WTC11 (cell line): ENCODE data around the gene CBFA2T3.

Experiments
- ATF2 ChIP-seq: sonication (generic); formaldehyde crosslinking; IDR thresholded peaks from 2 replicates; pipeline ENCODE4 v1.8.1; 2022; ENCODE audit warnings: low read depth, missing genetic modification reagents, borderline replicate concordance
- FOXJ3 ChIP-seq: sonication (generic); formaldehyde crosslinking; IDR thresholded peaks from 2 replicates; pipeline ENCODE4 v1.9.0; 2021; ENCODE audit warnings: missing genetic modification reagents, mild to moderate bottlenecking, borderline replicate concordance
- NFATC4 ChIP-seq: fragments of 250-450 bp; sonication (Bioruptor Pico); IDR thresholded peaks from 2 replicates; pipeline ENCODE4 v1.9.0; 2021; ENCODE audit warnings: mild to moderate bottlenecking
- NFYB ChIP-seq: sonication (generic); formaldehyde crosslinking; conservative IDR thresholded peaks from 2 replicates; pipeline ENCODE4 v1.8.0; 2022; ENCODE audit warnings: low read depth, missing genetic modification reagents
- NR2C2 ChIP-seq: sonication (generic); formaldehyde crosslinking; IDR thresholded peaks from 2 replicates; pipeline ENCODE4 v1.8.0; 2022; ENCODE audit warnings: mild to moderate bottlenecking, missing genetic modification reagents
- TCF7 ChIP-seq: sonication (generic); formaldehyde crosslinking; IDR thresholded peaks from 2 replicates; pipeline ENCODE4 v1.8.0; 2022; ENCODE audit warnings: mild to moderate bottlenecking, low read depth, missing genetic modification reagents, moderate library complexity
- TEAD1 ChIP-seq: sonication (generic); formaldehyde crosslinking; IDR thresholded peaks from 2 replicates; pipeline ENCODE4 v1.8.0; 2022; ENCODE audit warnings: mild to moderate bottlenecking, missing genetic modification reagents
- ZNF219 ChIP-seq: sonication (generic); formaldehyde crosslinking; IDR thresholded peaks from 2 replicates; pipeline ENCODE4 v1.8.0; 2023; ENCODE audit warnings: missing genetic modification reagents, mild to moderate bottlenecking, borderline replicate concordance
- ZNF232 ChIP-seq: sonication (generic); formaldehyde crosslinking; IDR thresholded peaks from 2 replicates; pipeline ENCODE4 v1.8.0; 2022; ENCODE audit warnings: mild to moderate bottlenecking, missing genetic modification reagents
- ZNF317 ChIP-seq: sonication (generic); formaldehyde crosslinking; IDR thresholded peaks from 2 replicates; pipeline ENCODE4 v1.8.1; 2023; ENCODE audit warnings: low read depth, mild to moderate bottlenecking, moderate library complexity, missing genetic modification reagents, borderline replicate concordance
- TF ChIP-seq, protein P1 (sequence below): fragments of 200-600 bp; IDR thresholded peaks from 2 replicates; pipeline ENCODE4 v1.8.0; 2022; ENCODE audit warnings: antibody characterized with exemption
- TF ChIP-seq, protein P2 (sequence below): sonication (generic); formaldehyde crosslinking; IDR thresholded peaks from 2 replicates; pipeline ENCODE4 v1.8.1; 2023; ENCODE audit warnings: mild to moderate bottlenecking, missing genetic modification reagents
- TF ChIP-seq, protein P3 (sequence below): sonication (generic); formaldehyde crosslinking; IDR thresholded peaks from 2 replicates; pipeline ENCODE4 v1.8.0; 2022; ENCODE audit warnings: mild to moderate bottlenecking, missing genetic modification reagents

GRCh38 chr16:88979353-88980015, 2.5 kb upstream of the CBFA2T3 start:
- TF ChIP-seq FOXJ3 (CRISPR knock-in tag), result no peak
- TF ChIP-seq, protein P1, sequence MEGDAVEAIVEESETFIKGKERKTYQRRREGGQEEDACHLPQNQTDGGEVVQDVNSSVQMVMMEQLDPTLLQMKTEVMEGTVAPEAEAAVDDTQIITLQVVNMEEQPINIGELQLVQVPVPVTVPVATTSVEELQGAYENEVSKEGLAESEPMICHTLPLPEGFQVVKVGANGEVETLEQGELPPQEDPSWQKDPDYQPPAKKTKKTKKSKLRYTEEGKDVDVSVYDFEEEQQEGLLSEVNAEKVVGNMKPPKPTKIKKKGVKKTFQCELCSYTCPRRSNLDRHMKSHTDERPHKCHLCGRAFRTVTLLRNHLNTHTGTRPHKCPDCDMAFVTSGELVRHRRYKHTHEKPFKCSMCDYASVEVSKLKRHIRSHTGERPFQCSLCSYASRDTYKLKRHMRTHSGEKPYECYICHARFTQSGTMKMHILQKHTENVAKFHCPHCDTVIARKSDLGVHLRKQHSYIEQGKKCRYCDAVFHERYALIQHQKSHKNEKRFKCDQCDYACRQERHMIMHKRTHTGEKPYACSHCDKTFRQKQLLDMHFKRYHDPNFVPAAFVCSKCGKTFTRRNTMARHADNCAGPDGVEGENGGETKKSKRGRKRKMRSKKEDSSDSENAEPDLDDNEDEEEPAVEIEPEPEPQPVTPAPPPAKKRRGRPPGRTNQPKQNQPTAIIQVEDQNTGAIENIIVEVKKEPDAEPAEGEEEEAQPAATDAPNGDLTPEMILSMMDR, result no peak
- TF ChIP-seq ATF2 (CRISPR knock-in tag), result no peak
- no peak for TF ChIP-seq NFATC4 (CRISPR knock-in tag)
- TF ChIP-seq NR2C2 (CRISPR knock-in tag), result no peak
- no peak for TF ChIP-seq NFYB
- TF ChIP-seq, protein P2, sequence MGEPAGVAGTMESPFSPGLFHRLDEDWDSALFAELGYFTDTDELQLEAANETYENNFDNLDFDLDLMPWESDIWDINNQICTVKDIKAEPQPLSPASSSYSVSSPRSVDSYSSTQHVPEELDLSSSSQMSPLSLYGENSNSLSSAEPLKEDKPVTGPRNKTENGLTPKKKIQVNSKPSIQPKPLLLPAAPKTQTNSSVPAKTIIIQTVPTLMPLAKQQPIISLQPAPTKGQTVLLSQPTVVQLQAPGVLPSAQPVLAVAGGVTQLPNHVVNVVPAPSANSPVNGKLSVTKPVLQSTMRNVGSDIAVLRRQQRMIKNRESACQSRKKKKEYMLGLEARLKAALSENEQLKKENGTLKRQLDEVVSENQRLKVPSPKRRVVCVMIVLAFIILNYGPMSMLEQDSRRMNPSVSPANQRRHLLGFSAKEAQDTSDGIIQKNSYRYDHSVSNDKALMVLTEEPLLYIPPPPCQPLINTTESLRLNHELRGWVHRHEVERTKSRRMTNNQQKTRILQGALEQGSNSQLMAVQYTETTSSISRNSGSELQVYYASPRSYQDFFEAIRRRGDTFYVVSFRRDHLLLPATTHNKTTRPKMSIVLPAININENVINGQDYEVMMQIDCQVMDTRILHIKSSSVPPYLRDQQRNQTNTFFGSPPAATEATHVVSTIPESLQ, result no peak
- TF ChIP-seq TEAD1 (CRISPR knock-in tag), result no peak
- TF ChIP-seq ZNF232 (CRISPR knock-in tag), result no peak
- no peak for TF ChIP-seq ZNF317 (CRISPR knock-in tag)
- no peak for TF ChIP-seq ZNF219 (CRISPR knock-in tag)
- TF ChIP-seq TCF7 (CRISPR knock-in tag), result no peak
- TF ChIP-seq, protein P3, sequence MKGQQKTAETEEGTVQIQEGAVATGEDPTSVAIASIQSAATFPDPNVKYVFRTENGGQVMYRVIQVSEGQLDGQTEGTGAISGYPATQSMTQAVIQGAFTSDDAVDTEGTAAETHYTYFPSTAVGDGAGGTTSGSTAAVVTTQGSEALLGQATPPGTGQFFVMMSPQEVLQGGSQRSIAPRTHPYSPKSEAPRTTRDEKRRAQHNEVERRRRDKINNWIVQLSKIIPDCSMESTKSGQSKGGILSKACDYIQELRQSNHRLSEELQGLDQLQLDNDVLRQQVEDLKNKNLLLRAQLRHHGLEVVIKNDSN, result no peak
